Right lobe of liver (tissue), 6 donors: ENCODE results near the gene SLC35D2. TPM values are rescaled to one million over a fixed set of nuclear protein-coding genes. Genes with fewer than 3 reads are reported as not detected.
"Not testable (repeated sequence)": the region's sequence is repeated elsewhere in the genome, so short reads cannot be mapped to it uniquely, and the experiment has no call there.

Source experiments
- ATAC-seq, 4 donors: fragments of 200-7000 bp; cut with Tn5 transposase; one replicate each; pipeline ENCODE4 v1.9.1; 2020; ENCODE audit warnings: mild to moderate bottlenecking in 4 of 4, moderate library complexity in 4 of 4
- DNase-seq, 3 donors: peaks; one replicate each; pipeline ENCODE4 v3.0.0-alpha.2; 2020
- H3K27ac ChIP-seq, 3 donors: fragments of 200-600 bp; one replicate each; pipeline ENCODE4 v1.8.0; 2022
- H3K27me3 ChIP-seq, 2 donors: fragments of 200-600 bp; one replicate each; pipeline ENCODE4 v1.8.0; 2022
- H3K36me3 ChIP-seq, 4 donors: fragments of 200-600 bp; sonication (generic) in 1 of 4; one replicate each; pipeline versions ENCODE4 v1.5.1 to v1.8.0; 2017 to 2022; ENCODE audit warnings: control low read depth in 1 of 4
- H3K4me1 ChIP-seq, 4 donors: fragments of 200-600 bp; sonication (generic) in 1 of 4; one replicate each; pipeline versions ENCODE4 v1.5.1 to v1.8.0; 2017 to 2022; ENCODE audit warnings: control low read depth in 1 of 4
- H3K4me3 ChIP-seq, 3 donors: fragments of 200-600 bp; one replicate each; pipeline ENCODE4 v1.8.0; 2022
- H3K9me3 ChIP-seq, 4 donors: fragments of 200-600 bp; sonication (generic) in 1 of 4; one replicate each; pipeline versions ENCODE4 v1.5.1 to v1.8.0; 2017 to 2022; ENCODE audit warnings: control low read depth in 1 of 4
- CTCF ChIP-seq, 4 donors: fragments of 200-600 bp in 3 of 4; fragments of 450-650 bp in 1 of 4; IDR thresholded peaks; one replicate each; pipeline versions ENCODE4 v1.5.1 to v1.8.0; 2016 to 2022; ENCODE audit warnings: antibody characterized with exemption in 4 of 4, mild to moderate bottlenecking in 2 of 4
- POLR2A ChIP-seq: fragments of 450-650 bp; IDR thresholded peaks from one replicate; pipeline ENCODE4 v1.6.1; 2017; ENCODE audit warnings: antibody characterized with exemption, mild to moderate bottlenecking
- WGBS: methylation state at CpG from one replicate; pipeline ENCODE4 v1.1.6; 2018; ENCODE audit warnings: low coverage, low lambda C conversion rate; ENCODE audit not compliant: insufficient coverage; ENCODE audit errors: missing lambda C conversion rate; 5-methylcytosine and 5-hydroxymethylcytosine counted together
- intact Hi-C, 2 donors: fragments of 100-400 bp; cut with DNase I; formaldehyde crosslinking; loops; one replicate each; pipeline versions ENCODE4 v1.11.2 to v1.14.1; 2022
- total RNA-seq, 6 experiments: library from RNA; depleted of rRNA in 2 of 6; stranded (reverse); fragments of >200 nt in 2 of 6; fragmentation: NEBNext Ultra II Directional in 3 of 6; extraction: Animal tissue kit (Norgen Biotek cat#: 25700) in 3 of 6; gene quantifications; one replicate each; pipeline versions ENCODE4 v1.1.0 to v1.2.4, GENCODE V29; 2016 to 2023
- donor health status: DM: no; HTN: yes; CAD: no.
- donor health status: DM: no; HTN: no; CAD: no.
- donor health status: DM: no; HTN: no; CAD: no.
- donor health status: DM: no; HTN: yes; CAD: no.
- donor health status: DM: no; HTN: yes; CAD: no.

The SLC35D2 gene
- total RNA-seq, 6 experiments from 2014 or later: 28.9 to 48.1 (median 34.3) TPM

GRCh38 chr9:96367943-96368342 lies 15.6 kb downstream of the SLC35D2 start:
- peak in 3 of 4 donors; percentile 34 to 55 (median 52) for ATAC-seq
- peak overlapping the region in 1 of 3 donors; percentile 14 for H3K27ac ChIP-seq

GRCh38 chr9:96363175-96363967 lies 20.1 kb downstream of the SLC35D2 start:
- Histone ChIP-seq H3K4me3 (no peak overlapping the region), H3K36me3 (peaks cover 0 to 57% (median 0%) of the 10 kb centered on the region in 4 donors), H3K27me3 (no peaks in the 10 kb centered on the region), H3K4me1 (peaks cover 0 to 21% (median 0%) of the 10 kb centered on the region in 4 donors), H3K27ac (no peak overlapping the region), H3K9me3 (no peaks in the 10 kb centered on the region)
- DNase-seq (no peak), ATAC-seq (no peak)
- intact Hi-C loops: no loop called here
- no peak for TF ChIP-seq CTCF (IDR thresholded peaks at IDR 0.05)
- TF ChIP-seq POLR2A: no peak
- 90% methylated on average over 6 of the region's 9 CpGs for WGBS

More at GRCh38 chr9:96367943-96368342, 15.6 kb downstream of the SLC35D2 start:
- TF ChIP-seq POLR2A (no peak), CTCF (IDR thresholded peaks at IDR 0.05) (no peak)
- Histone ChIP-seq H3K27me3 (no peaks in the 10 kb centered on the region), H3K9me3 (no peaks in the 10 kb centered on the region), H3K4me3 (no peak overlapping the region), H3K4me1 (peaks cover 0 to 22% (median 0%) of the 10 kb centered on the region in 4 donors), H3K36me3 (peaks cover 0 to 21% (median 0%) of the 10 kb centered on the region in 4 donors)
- intact Hi-C loops: no loop called here
- 72% methylated on average over 1 of the region's 1 CpG for WGBS
- DNase-seq: no peak

GRCh38 chr9:96362119-96362518 lies 21.4 kb downstream of the SLC35D2 start:
- H3K4me1 ChIP-seq, ATAC-seq, H3K4me3 ChIP-seq, H3K27me3 ChIP-seq, H3K9me3 ChIP-seq, DNase-seq, H3K27ac ChIP-seq, intact Hi-C loops: not testable (repeated sequence)
- peaks cover 0 to 66% (median 3%) of the 10 kb centered on the region in 4 donors for H3K36me3 ChIP-seq
- WGBS: 90% methylated on average over 2 of the region's 6 CpGs

GRCh38 chr9:96361668-96362067 lies 21.8 kb downstream of the SLC35D2 start:
- ATAC-seq (no peak), DNase-seq (peak in 1 of 3 donors; percentile 19)
- TF ChIP-seq POLR2A: no peak
- TF ChIP-seq CTCF (IDR thresholded peaks at IDR 0.05): no peak
- Histone ChIP-seq H3K27me3 (no peaks in the 10 kb centered on the region), H3K9me3 (no peaks in the 10 kb centered on the region), H3K4me3 (no peak overlapping the region), H3K36me3 (peaks cover 0 to 71% (median 3%) of the 10 kb centered on the region in 4 donors), H3K4me1 (peaks cover 0 to 5% (median 0%) of the 10 kb centered on the region in 4 donors), H3K27ac (no peak overlapping the region)
- WGBS: 77% methylated on average over 6 of the region's 6 CpGs
- intact Hi-C loops: no loop called here

- peaks cover 0 to 75% (median 5%) of the 10 kb centered on the region in 4 donors for H3K36me3 ChIP-seq
- no peak for ATAC-seq
- no peak for DNase-seq
- WGBS: 100% methylated on average over 1 of the region's 2 CpGs
- no peaks in the 10 kb centered on the region for H3K4me1 ChIP-seq
- intact Hi-C loops: no loop called here
- H3K27ac ChIP-seq: no peak overlapping the region
- no peaks in the 10 kb centered on the region for H3K27me3 ChIP-seq
- TF ChIP-seq POLR2A: no peak
- TF ChIP-seq CTCF (IDR thresholded peaks at IDR 0.05): no peak
- no peak overlapping the region for H3K4me3 ChIP-seq
- no peaks in the 10 kb centered on the region for H3K9me3 ChIP-seq
These were observed 22.5 kb downstream of the SLC35D2 start for GRCh38 chr9:96360976-96361375.

- H3K4me1 ChIP-seq, H3K27me3 ChIP-seq, H3K9me3 ChIP-seq, H3K27ac ChIP-seq, ATAC-seq, DNase-seq, H3K4me3 ChIP-seq, intact Hi-C loops: not testable (repeated sequence)
- 100% methylated on average over 4 of the region's 6 CpGs for WGBS
- peaks cover 0 to 75% (median 6%) of the 10 kb centered on the region in 4 donors for H3K36me3 ChIP-seq
These were observed 23.0 kb downstream of the SLC35D2 start for GRCh38 chr9:96360523-96360922.
